Measurements from ENCODE around the gene LHX1.

LHX1 gene

DNA sequence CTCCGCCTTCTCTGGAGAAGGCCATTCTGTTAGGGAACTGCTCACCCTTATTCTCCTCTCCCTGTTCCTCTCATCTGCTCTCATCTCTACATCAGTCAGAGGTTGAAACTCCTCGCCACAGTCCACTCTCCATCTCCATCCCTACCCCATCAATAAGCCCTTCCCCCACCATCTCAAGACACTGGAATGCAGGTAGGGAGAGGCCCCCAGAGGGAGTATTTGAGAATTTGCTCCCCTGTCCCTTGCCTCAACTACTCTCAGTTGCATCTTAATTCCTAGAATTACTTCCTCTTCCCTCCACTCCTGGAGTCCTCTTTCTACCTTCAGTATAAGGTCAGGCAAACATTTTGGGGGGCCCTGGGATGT is 9.4 kb downstream of the LHX1 start:
- H3K27ac ChIP-seq (ENCODE audit: poor library complexity, severe bottlenecking) = no peak overlapping the region
- ATAC-seq (ENCODE audit: low read depth) (no peak), DNase-seq (ENCODE audit: low spot score) (no peak)
- peaks cover 64% of the 10 kb centered on the region for H3K27me3 ChIP-seq (ENCODE audit: insufficient read depth, poor library complexity, severe bottlenecking)
- H3K36me3 ChIP-seq (ENCODE audit: low read depth) = peaks cover 17% of the 10 kb centered on the region
- no peaks in the 10 kb centered on the region for H3K9me3 ChIP-seq (ENCODE audit: severe bottlenecking)
- no peak overlapping the region for H3K4me3 ChIP-seq (ENCODE audit: severe bottlenecking)
- TF ChIP-seq, protein P1, sequence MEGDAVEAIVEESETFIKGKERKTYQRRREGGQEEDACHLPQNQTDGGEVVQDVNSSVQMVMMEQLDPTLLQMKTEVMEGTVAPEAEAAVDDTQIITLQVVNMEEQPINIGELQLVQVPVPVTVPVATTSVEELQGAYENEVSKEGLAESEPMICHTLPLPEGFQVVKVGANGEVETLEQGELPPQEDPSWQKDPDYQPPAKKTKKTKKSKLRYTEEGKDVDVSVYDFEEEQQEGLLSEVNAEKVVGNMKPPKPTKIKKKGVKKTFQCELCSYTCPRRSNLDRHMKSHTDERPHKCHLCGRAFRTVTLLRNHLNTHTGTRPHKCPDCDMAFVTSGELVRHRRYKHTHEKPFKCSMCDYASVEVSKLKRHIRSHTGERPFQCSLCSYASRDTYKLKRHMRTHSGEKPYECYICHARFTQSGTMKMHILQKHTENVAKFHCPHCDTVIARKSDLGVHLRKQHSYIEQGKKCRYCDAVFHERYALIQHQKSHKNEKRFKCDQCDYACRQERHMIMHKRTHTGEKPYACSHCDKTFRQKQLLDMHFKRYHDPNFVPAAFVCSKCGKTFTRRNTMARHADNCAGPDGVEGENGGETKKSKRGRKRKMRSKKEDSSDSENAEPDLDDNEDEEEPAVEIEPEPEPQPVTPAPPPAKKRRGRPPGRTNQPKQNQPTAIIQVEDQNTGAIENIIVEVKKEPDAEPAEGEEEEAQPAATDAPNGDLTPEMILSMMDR (IDR thresholded peaks at IDR 0.05; ENCODE audit: poor library complexity, severe bottlenecking) = no peak
- peaks cover 7% of the 10 kb centered on the region for H3K4me1 ChIP-seq (ENCODE audit: insufficient read depth, poor library complexity, severe bottlenecking)

DNA sequence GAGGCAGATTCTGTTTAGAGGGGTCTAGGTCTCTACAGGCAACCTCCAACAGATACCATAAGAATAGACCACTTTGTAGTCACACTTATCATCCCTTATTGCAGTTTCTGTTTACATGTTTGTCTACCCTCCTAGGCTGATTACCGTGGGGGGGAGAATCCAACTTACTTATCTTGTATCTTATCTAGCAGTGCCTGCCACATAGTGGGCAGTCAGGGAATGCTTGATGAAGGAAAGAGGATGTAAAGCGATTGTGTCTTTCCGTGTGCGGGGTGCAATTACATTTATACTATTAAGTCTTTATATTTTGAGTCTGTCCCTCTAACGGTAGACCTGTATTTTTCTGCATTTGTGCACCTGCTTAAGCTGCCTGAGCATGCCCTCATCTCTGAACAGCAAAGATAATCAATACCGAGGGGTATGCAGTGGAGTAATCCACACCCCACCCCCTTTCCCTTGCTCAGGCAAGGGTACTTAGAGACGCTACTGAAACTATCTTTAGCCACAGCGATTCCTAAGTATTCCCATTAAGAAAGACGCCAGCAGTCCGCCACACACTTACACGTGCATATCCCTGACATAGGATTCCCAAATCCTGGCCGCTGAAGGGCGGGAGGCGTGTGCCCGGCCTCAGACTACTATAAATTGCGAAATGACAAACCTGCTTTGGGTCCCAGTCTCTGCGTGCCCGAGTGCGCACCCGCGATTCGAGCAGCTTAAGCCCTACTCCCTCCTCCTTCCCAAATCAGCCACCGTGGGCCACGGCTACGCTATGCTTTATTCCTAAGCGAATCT is 10.8 kb downstream of the LHX1 start:
- Histone ChIP-seq H3K27me3 (ENCODE audit: insufficient read depth, poor library complexity, severe bottlenecking) (peaks cover 50% of the 10 kb centered on the region), H3K9me3 (ENCODE audit: severe bottlenecking) (no peaks in the 10 kb centered on the region), H3K27ac (ENCODE audit: poor library complexity, severe bottlenecking) (no peak overlapping the region), H3K4me3 (ENCODE audit: severe bottlenecking) (peak overlapping the region; percentile 85), H3K4me1 (ENCODE audit: insufficient read depth, poor library complexity, severe bottlenecking) (peaks cover 7% of the 10 kb centered on the region), H3K36me3 (ENCODE audit: low read depth) (peaks cover 31% of the 10 kb centered on the region)
- TF ChIP-seq, protein P1 (IDR thresholded peaks at IDR 0.05; ENCODE audit: poor library complexity, severe bottlenecking) = no peak
- ATAC-seq (ENCODE audit: low read depth) (peak; percentile 55), DNase-seq (ENCODE audit: low spot score) (no peak)

DNA sequence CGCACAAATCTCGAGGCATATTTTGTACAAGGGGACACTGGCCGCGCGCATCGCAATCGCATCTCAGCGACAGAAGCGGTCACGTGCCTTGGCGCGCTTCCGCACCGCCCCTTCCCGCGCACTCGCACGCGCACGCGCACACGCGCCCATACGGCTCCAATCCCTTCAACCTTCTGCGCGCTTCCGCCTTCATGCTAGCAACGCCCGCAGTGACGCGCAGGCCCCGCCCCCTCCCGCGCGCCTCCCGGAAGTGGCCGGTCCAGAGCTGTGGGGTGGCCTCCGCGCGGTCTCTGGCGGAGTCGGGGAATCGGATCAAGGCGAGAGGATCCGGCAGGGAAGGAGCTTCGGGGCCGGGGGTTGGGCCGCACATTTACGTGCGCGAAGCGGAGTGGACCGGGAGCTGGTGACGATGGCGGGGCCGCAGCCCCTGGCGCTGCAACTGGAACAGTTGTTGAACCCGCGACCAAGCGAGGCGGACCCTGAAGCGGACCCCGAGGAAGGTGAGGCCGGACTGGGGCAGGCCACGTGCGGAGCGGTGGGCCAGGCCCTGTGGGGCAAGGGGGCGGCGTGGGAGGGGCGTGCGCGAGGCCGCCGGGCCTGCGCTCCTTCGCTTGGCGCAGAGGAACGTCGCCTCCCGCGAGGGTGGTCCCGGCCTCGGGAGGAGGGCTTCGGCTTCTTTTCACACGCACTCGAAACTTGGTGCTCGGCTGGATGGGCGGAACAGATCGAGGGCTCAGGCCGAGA is 11.6 kb downstream of the LHX1 start, which contains the start of gene AATF:
TSS of gene AATF (plus strand) at position 238 of the 744 bp plus-strand sequence. CDS start at position 410, 172 bp downstream.
- TF ChIP-seq, protein P1 (IDR thresholded peaks at IDR 0.05; ENCODE audit: poor library complexity, severe bottlenecking) = no peak
- Histone ChIP-seq H3K36me3 (ENCODE audit: low read depth) (peaks cover 39% of the 10 kb centered on the region), H3K27me3 (ENCODE audit: insufficient read depth, poor library complexity, severe bottlenecking) (peaks cover 42% of the 10 kb centered on the region), H3K9me3 (ENCODE audit: severe bottlenecking) (no peaks in the 10 kb centered on the region), H3K27ac (ENCODE audit: poor library complexity, severe bottlenecking) (peak within 1 kb of the TSS; percentile 48), H3K4me1 (ENCODE audit: insufficient read depth, poor library complexity, severe bottlenecking) (peaks cover 7% of the 10 kb centered on the region), H3K4me3 (ENCODE audit: severe bottlenecking) (peak within 1 kb of the TSS; percentile 85)
- ATAC-seq (ENCODE audit: low read depth) = peak; percentile 94
- peak; percentile 94 for DNase-seq (ENCODE audit: low spot score)

DNA sequence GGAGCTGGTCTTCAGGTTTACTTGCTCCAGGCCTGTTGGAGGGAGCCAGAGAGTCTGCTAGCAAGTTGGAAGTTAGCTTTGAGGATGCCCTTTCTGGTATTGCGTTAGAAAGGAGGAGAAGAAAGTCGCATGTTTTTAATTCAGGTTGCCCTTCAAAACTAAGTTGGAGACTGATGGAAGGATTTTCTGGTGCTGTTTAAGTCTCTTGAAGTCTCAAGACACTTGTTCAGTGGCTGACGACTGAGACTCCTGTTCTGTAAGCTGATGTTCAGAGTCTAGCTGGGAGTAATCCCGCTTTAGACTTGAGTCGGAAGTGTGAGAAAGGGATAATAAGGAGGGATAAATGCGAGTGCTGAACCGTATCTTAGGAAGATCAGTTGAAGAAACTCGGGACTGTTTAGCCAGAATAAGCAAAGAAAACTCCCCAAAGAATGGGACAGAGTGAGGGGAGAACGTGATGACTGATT is 12.2 kb downstream of the LHX1 start:
- peaks cover 7% of the 10 kb centered on the region for H3K4me1 ChIP-seq (ENCODE audit: insufficient read depth, poor library complexity, severe bottlenecking)
- H3K9me3 ChIP-seq (ENCODE audit: severe bottlenecking) = no peaks in the 10 kb centered on the region
- DNase-seq (ENCODE audit: low spot score) (no peak), ATAC-seq (ENCODE audit: low read depth) (peak; percentile 37)
- TF ChIP-seq, protein P1 (IDR thresholded peaks at IDR 0.05; ENCODE audit: poor library complexity, severe bottlenecking) = no peak
- peak overlapping the region; percentile 85 for H3K4me3 ChIP-seq (ENCODE audit: severe bottlenecking)
- H3K36me3 ChIP-seq (ENCODE audit: low read depth) = peaks cover 45% of the 10 kb centered on the region
- H3K27me3 ChIP-seq (ENCODE audit: insufficient read depth, poor library complexity, severe bottlenecking) = peaks cover 36% of the 10 kb centered on the region
- H3K27ac ChIP-seq (ENCODE audit: poor library complexity, severe bottlenecking) = peak overlapping the region; percentile 48

Measured in RWPE2 (cell line).